HCT116 (cell line): ENCODE measurements around the gene COL9A2.

ENCODE experiments used
- CTCF ChIP-seq, 3 experiments: fragments of 200-600 bp in 1 of 3; sonication (generic) in 1 of 3; IDR thresholded peaks in 2 of 3; conservative IDR thresholded peaks in 1 of 3; 2 replicates each; pipeline ENCODE4 v1.5.1; 2012 to 2017; ENCODE audit warnings: low read depth in 2 of 3, low read length in 2 of 3, antibody characterized with exemption in 1 of 3, borderline replicate concordance in 1 of 3, control low read depth in 1 of 3, mild to moderate bottlenecking in 1 of 3, mixed read lengths in 1 of 3, mixed run types in 1 of 3, moderate library complexity in 1 of 3; ENCODE audit not compliant: insufficient read depth in 1 of 3
- JUND ChIP-seq: IDR thresholded peaks from 2 replicates; pipeline ENCODE4 v1.6.1; 2012
- POLR2A ChIP-seq: IDR thresholded peaks from 2 replicates; pipeline ENCODE4 v1.7.0; 2011; ENCODE audit warnings: borderline replicate concordance; ENCODE audit not compliant: insufficient read depth, insufficient read length; ENCODE audit errors: extremely low read depth

- TF ChIP-seq POLR2A (no peak), CTCF (IDR thresholded peaks at IDR 0.05 in 2 of 3, conservative IDR thresholded peaks at IDR 0.05 in 1 of 3; ENCODE audit: borderline replicate concordance in 1 of 3, insufficient read depth in 1 of 3, low read depth in 2 of 3, low read length in 2 of 3) (no peak), JUND (no peak)
These were observed 59.8 kb downstream of the COL9A2 start for GRCh38 chr1:40257313-40257687.
